Heart right ventricle (tissue), 16 donors: ENCODE measurements around the gene SLIT3. TPM values are rescaled to one million over a fixed set of nuclear protein-coding genes. Genes with fewer than 3 reads are reported as not detected.

Source experiments
- ATAC-seq, 8 donors: fragments of 200-7000 bp; cut with Tn5 transposase; one replicate each; pipeline ENCODE4 v1.9.1; 2020; ENCODE audit warnings: mild to moderate bottlenecking in 8 of 8, moderate library complexity in 8 of 8, moderate number of reproducible peaks in 1 of 8
- DNase-seq, 2 donors: peaks; one replicate each; pipeline ENCODE4 v3.0.0-alpha.2; 2020
- H3K27ac ChIP-seq, 10 donors: fragments of 200-600 bp; sonication (generic) in 2 of 10; one replicate each; pipeline versions ENCODE4 v1.5.0 to v1.8.0; 2020 to 2022; ENCODE audit warnings: mild to moderate bottlenecking in 3 of 10
- H3K27me3 ChIP-seq, 7 donors: fragments of 200-600 bp; one replicate each; pipeline ENCODE4 v1.8.0; 2021 to 2022; ENCODE audit warnings: mild to moderate bottlenecking in 2 of 7
- H3K36me3 ChIP-seq, 9 donors: fragments of 200-600 bp; sonication (generic) in 1 of 9; one replicate each; pipeline versions ENCODE4 v1.5.0 to v1.8.0; 2020 to 2022; ENCODE audit warnings: mild to moderate bottlenecking in 2 of 9
- H3K4me1 ChIP-seq, 9 donors: fragments of 200-600 bp; sonication (generic) in 1 of 9; one replicate each; pipeline versions ENCODE4 v1.5.0 to v1.8.0; 2020 to 2022; ENCODE audit warnings: mild to moderate bottlenecking in 4 of 9
- H3K4me3 ChIP-seq, 10 donors: fragments of 200-600 bp; sonication (generic) in 2 of 10; one replicate each; pipeline versions ENCODE4 v1.5.0 to v1.8.0; 2020 to 2022; ENCODE audit warnings: mild to moderate bottlenecking in 7 of 10, moderate library complexity in 2 of 10
- H3K9me3 ChIP-seq, 11 donors: fragments of 200-600 bp in 10 of 11; sonication (generic) in 2 of 11; one replicate each; pipeline versions ENCODE4 v1.5.0 to v1.8.0; 2013 to 2022; ENCODE audit warnings: mild to moderate bottlenecking in 2 of 11, control low read depth in 1 of 11, moderate library complexity in 1 of 11
- whole genome bisulfite sequencing, 2 donors: extraction: QIAGEN DNeasy Blood & Tissue Kit; methylation state at CpG; one replicate each; pipeline ENCODE4 v1.1.7; 2013; ENCODE audit warnings: inconsistent platforms in 1 of 2; 5-methylcytosine and 5-hydroxymethylcytosine counted together
- intact Hi-C, 10 donors: fragments of 100-400 bp; cut with DNase I; formaldehyde crosslinking; loops; one replicate each; pipeline versions ENCODE4 v1.11.1 to v1.14.2; 2022
- polyA plus RNA-seq, 2 donors: library from polyadenylated mRNA; stranded (reverse); fragments of 200-250 nt; gene quantifications; one replicate each; pipeline ENCODE4 v1.2.3, GENCODE V29; 2013
- total RNA-seq, 10 donors: library from RNA; stranded (reverse); fragmentation: NEBNext Ultra II Directional in 3 of 10; extraction: Animal tissue kit (Norgen Biotek cat#: 25700) in 3 of 10; gene quantifications; one replicate each; pipeline versions ENCODE4 v1.2.1 to v1.2.4, GENCODE V29; 2021 to 2023
- TF ChIP-seq, protein P1 (sequence below), 9 donors: fragments of 200-600 bp; sonication (generic) in 2 of 9; IDR thresholded peaks; one replicate each; pipeline versions ENCODE4 v1.5.0 to v1.8.0; 2021 to 2022; ENCODE audit warnings: antibody characterized with exemption in 9 of 9, mild to moderate bottlenecking in 5 of 9, moderate library complexity in 1 of 9
- donor health status: Arrhythmogenic right ventricular cardiomyopathy.
- donor health status: ischemic (EF 13 %, LVEDD 7.1; RV severe dilation, severe dysfunction).
- donor health status: healthy with polysubstance abuse.
- donor health status: DM: no; HTN: yes; CAD: no.
- donor health status: DM: no; HTN: no; CAD: no.
- donor health status: ischemic (EF 25% LVEDD 6.9; RV normal size, moderate dysfunction).
- donor health status: ischemic (EF 25% LVEDD 5.7; RV mildly dilated, moderate dysfunction).
- donor health status: healthy.
- donor health status: DM: yes; HTN: yes; CAD: no.
- donor health status: Ischemic cardiomyopathy.
- donor health status: ischemic (EF 35%, LVEDD 5.7; RV mildly dilated, moderate dysfunction).
- donor health status: nonischemic (EF 11% LVEDD 7.7; RV severe dilation, severe dysfunction).
- donor health status: DM: yes; HTN: yes; CAD: no.
- donor health status: PGD.
- donor health status: ischemic (EF 29% LVEDD 5.4; RV normal size, mild dysfunction).
- donor health status: nonischemic (EF 23%, LVEDD 6.1; RV moderate dilation, normal function).

SLIT3 gene
- total and polyA plus RNA-seq, 12 donors, result 2.0 to 29.2 (median 12.1) TPM

- H3K27me3 ChIP-seq, result peaks cover 0 to 5% (median 0%) of the 10 kb centered on the region in 7 donors
- DNase-seq (no peak), ATAC-seq (peak; percentile 20 to 59 (median 30))
- no peaks in the 10 kb centered on the region for H3K9me3 ChIP-seq
- no peaks in the 10 kb centered on the region for H3K36me3 ChIP-seq
- peak overlapping the region in 2 of 10 donors; percentile 36 to 43 for H3K27ac ChIP-seq
- H3K4me1 ChIP-seq, result peaks cover 0 to 44% (median 16%) of the 10 kb centered on the region in 9 donors
- WGBS, 2 donors, result 50 to 63% methylated on average over 3 of the region's 3 CpGs
- TF ChIP-seq, protein P1, sequence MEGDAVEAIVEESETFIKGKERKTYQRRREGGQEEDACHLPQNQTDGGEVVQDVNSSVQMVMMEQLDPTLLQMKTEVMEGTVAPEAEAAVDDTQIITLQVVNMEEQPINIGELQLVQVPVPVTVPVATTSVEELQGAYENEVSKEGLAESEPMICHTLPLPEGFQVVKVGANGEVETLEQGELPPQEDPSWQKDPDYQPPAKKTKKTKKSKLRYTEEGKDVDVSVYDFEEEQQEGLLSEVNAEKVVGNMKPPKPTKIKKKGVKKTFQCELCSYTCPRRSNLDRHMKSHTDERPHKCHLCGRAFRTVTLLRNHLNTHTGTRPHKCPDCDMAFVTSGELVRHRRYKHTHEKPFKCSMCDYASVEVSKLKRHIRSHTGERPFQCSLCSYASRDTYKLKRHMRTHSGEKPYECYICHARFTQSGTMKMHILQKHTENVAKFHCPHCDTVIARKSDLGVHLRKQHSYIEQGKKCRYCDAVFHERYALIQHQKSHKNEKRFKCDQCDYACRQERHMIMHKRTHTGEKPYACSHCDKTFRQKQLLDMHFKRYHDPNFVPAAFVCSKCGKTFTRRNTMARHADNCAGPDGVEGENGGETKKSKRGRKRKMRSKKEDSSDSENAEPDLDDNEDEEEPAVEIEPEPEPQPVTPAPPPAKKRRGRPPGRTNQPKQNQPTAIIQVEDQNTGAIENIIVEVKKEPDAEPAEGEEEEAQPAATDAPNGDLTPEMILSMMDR (IDR thresholded peaks at IDR 0.05), result no peak
- intact Hi-C loops, result no loop called here
- no peak overlapping the region for H3K4me3 ChIP-seq
These were observed 644.3 kb downstream of the SLIT3 start for GRCh38 chr5:168656633-168657032.

DNA sequence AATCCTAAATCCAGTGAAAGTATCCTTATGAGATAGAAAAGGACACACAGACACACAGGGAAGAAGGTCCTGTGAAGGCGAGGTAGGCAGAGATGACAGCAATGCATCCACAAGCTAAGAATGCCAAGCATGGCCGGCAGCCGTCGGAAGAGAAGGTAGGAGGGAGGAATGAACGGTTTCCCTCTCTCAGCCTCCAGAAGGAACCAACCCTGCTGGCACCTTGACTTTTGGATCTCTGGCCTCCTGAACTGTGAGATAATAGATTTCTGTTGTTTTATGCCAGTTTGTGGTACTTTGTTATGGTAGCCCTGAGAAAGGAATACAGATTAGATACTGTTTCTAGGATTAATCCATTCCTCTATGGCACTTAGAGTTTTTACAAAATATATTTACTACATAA is 645.6 kb downstream of the SLIT3 start:
- ATAC-seq (no peak), DNase-seq (no peak)
- Histone ChIP-seq H3K27me3 (no peaks in the 10 kb centered on the region), H3K9me3 (no peaks in the 10 kb centered on the region), H3K4me1 (peaks cover 0 to 47% (median 16%) of the 10 kb centered on the region in 9 donors), H3K36me3 (no peaks in the 10 kb centered on the region), H3K4me3 (no peak overlapping the region), H3K27ac (no peak overlapping the region)
- WGBS, 2 donors, result 96% methylated on average over 5 of the region's 5 CpGs
- TF ChIP-seq, protein P1 (IDR thresholded peaks at IDR 0.05), result no peak
- intact Hi-C loops, result no loop called here

- Histone ChIP-seq H3K9me3 (no peaks in the 10 kb centered on the region), H3K27ac (peak overlapping the region in 7 of 10 donors; percentile 34 to 65 (median 41)), H3K27me3 (no peaks in the 10 kb centered on the region), H3K4me3 (no peak overlapping the region), H3K4me1 (peaks cover 0 to 47% (median 16%) of the 10 kb centered on the region in 9 donors), H3K36me3 (no peaks in the 10 kb centered on the region)
- ATAC-seq (peak in 4 of 8 donors; percentile 31 to 41 (median 33)), DNase-seq (peak; percentile 29 to 35)
- WGBS, 2 donors, result 37 to 50% methylated on average over 10 of the region's 10 CpGs
- intact Hi-C loops, result no loop called here
- TF ChIP-seq, protein P1 (IDR thresholded peaks at IDR 0.05), result no peak
These were observed 646.7 kb downstream of the SLIT3 start for GRCh38 chr5:168654211-168654721.

GRCh38 chr5:168653626-168654025 is 647.3 kb downstream of the SLIT3 start:
- Histone ChIP-seq H3K9me3 (no peaks in the 10 kb centered on the region), H3K4me3 (no peak overlapping the region), H3K27ac (peak overlapping the region in 3 of 10 donors; percentile 40 to 42 (median 41)), H3K27me3 (no peaks in the 10 kb centered on the region), H3K4me1 (peaks cover 0 to 47% (median 16%) of the 10 kb centered on the region in 9 donors), H3K36me3 (no peaks in the 10 kb centered on the region)
- DNase-seq (no peak), ATAC-seq (no peak)
- intact Hi-C loops, result no loop called here
- 50 to 60% methylated on average over 4 of the region's 4 CpGs for WGBS, 2 donors
- TF ChIP-seq, protein P1 (IDR thresholded peaks at IDR 0.05), result no peak
